Mucosa of rectum (tissue), 2 donors: Measurements from ENCODE around the gene OR5B12.

Experiments
- H3K27ac ChIP-seq, 2 donors: one replicate each; pipeline ENCODE4 v1.7.0; 2013; ENCODE audit warnings: inconsistent platforms in 2 of 2, low read depth in 2 of 2, low read length in 2 of 2
- H3K27me3 ChIP-seq, 2 donors: one replicate each; pipeline ENCODE4 v1.7.0; 2013; ENCODE audit warnings: low read length in 2 of 2; ENCODE audit not compliant: control insufficient read depth in 2 of 2, insufficient read depth in 2 of 2
- H3K36me3 ChIP-seq, 2 donors: one replicate each; pipeline ENCODE4 v1.7.0; 2013; ENCODE audit warnings: low read length in 2 of 2; ENCODE audit not compliant: control insufficient read depth in 2 of 2, insufficient read depth in 2 of 2
- H3K4me1 ChIP-seq, 2 donors: one replicate each; pipeline ENCODE4 v1.7.0; 2013; ENCODE audit warnings: low read length in 2 of 2, mild to moderate bottlenecking in 1 of 2; ENCODE audit not compliant: control insufficient read depth in 2 of 2, insufficient read depth in 2 of 2
- H3K4me3 ChIP-seq, 2 donors: one replicate each; pipeline ENCODE4 v1.7.0; 2013; ENCODE audit warnings: low read length in 2 of 2
- H3K9ac ChIP-seq, 2 donors: one replicate each; pipeline ENCODE4 v1.7.0; 2013; ENCODE audit warnings: low read length in 2 of 2, low read depth in 1 of 2, mild to moderate bottlenecking in 1 of 2
- H3K9me3 ChIP-seq, 2 donors: one replicate each; pipeline ENCODE4 v1.7.0; 2013; ENCODE audit warnings: low read length in 2 of 2; ENCODE audit not compliant: control insufficient read depth in 2 of 2
- donor health status: healthy.
- donor health status: Normal muscosa, but diverticular disease.

The OR5B12 gene

GRCh38 chr11:58442136-58442535 lies at the start of gene OR5B12:
Gene OR5B12 (minus strand): TSS chr11:58442236. CDS start chr11:58440151, 2,085 bp downstream.
- no peaks in the 10 kb centered on the region for H3K4me1 ChIP-seq
- H3K9ac ChIP-seq, result no peak within 1 kb of the TSS
- no peaks in the 10 kb centered on the region for H3K36me3 ChIP-seq
- no peak within 1 kb of the TSS for H3K27ac ChIP-seq
- peaks cover 0 to 3% of the 10 kb centered on the region in 2 donors for H3K27me3 ChIP-seq
- H3K9me3 ChIP-seq, result peaks cover 4 to 6% of the 10 kb centered on the region in 2 donors
- no peak within 1 kb of the TSS for H3K4me3 ChIP-seq

- Histone ChIP-seq H3K27ac (no peak overlapping the region), H3K4me3 (no peak overlapping the region), H3K9me3 (no peaks in the 10 kb centered on the region), H3K36me3 (no peaks in the 10 kb centered on the region), H3K9ac (no peak overlapping the region), H3K4me1 (no peaks in the 10 kb centered on the region), H3K27me3 (no peaks in the 10 kb centered on the region)
Measured at GRCh38 chr11:58490827-58491226, 48.8 kb upstream of the OR5B12 start.

GRCh38 chr11:58487170-58487569 lies 45.1 kb upstream of the OR5B12 start:
- Histone ChIP-seq H3K4me3 (no peak overlapping the region), H3K9me3 (no peaks in the 10 kb centered on the region), H3K4me1 (no peaks in the 10 kb centered on the region), H3K36me3 (no peaks in the 10 kb centered on the region), H3K27me3 (no peaks in the 10 kb centered on the region), H3K9ac (no peak overlapping the region), H3K27ac (no peak overlapping the region)

GRCh38 chr11:58485961-58486360 lies 43.9 kb upstream of the OR5B12 start:
- H3K4me3 ChIP-seq, result no peak overlapping the region
- H3K36me3 ChIP-seq, result no peaks in the 10 kb centered on the region
- H3K27me3 ChIP-seq, result peaks cover 0 to under 1% of the 10 kb centered on the region in 2 donors
- H3K9ac ChIP-seq, result no peak overlapping the region
- no peak overlapping the region for H3K27ac ChIP-seq
- H3K4me1 ChIP-seq, result no peaks in the 10 kb centered on the region
- no peaks in the 10 kb centered on the region for H3K9me3 ChIP-seq

GRCh38 chr11:58471892-58472291 lies 29.9 kb upstream of the OR5B12 start:
- Histone ChIP-seq H3K4me1 (no peaks in the 10 kb centered on the region), H3K4me3 (no peak overlapping the region), H3K9ac (no peak overlapping the region), H3K27me3 (no peaks in the 10 kb centered on the region), H3K36me3 (no peaks in the 10 kb centered on the region), H3K9me3 (peaks cover 0 to 8% of the 10 kb centered on the region in 2 donors), H3K27ac (no peak overlapping the region)

- Histone ChIP-seq H3K4me3 (no peak overlapping the region), H3K9me3 (peaks cover 0 to under 1% of the 10 kb centered on the region in 2 donors), H3K27ac (no peak overlapping the region), H3K36me3 (no peaks in the 10 kb centered on the region), H3K9ac (no peak overlapping the region), H3K27me3 (no peaks in the 10 kb centered on the region), H3K4me1 (no peaks in the 10 kb centered on the region)
Measured at GRCh38 chr11:58466293-58466692, 24.3 kb upstream of the OR5B12 start.

- no peak overlapping the region for H3K27ac ChIP-seq
- H3K36me3 ChIP-seq, result no peaks in the 10 kb centered on the region
- no peaks in the 10 kb centered on the region for H3K9me3 ChIP-seq
- no peak overlapping the region for H3K4me3 ChIP-seq
- H3K4me1 ChIP-seq, result no peaks in the 10 kb centered on the region
- no peaks in the 10 kb centered on the region for H3K27me3 ChIP-seq
- no peak overlapping the region for H3K9ac ChIP-seq
Measured at GRCh38 chr11:58465690-58466089, 23.7 kb upstream of the OR5B12 start.

- H3K36me3 ChIP-seq, result no peaks in the 10 kb centered on the region
- H3K27ac ChIP-seq, result no peak overlapping the region
- H3K9me3 ChIP-seq, result no peaks in the 10 kb centered on the region
- no peaks in the 10 kb centered on the region for H3K27me3 ChIP-seq
- no peaks in the 10 kb centered on the region for H3K4me1 ChIP-seq
- H3K4me3 ChIP-seq, result no peak overlapping the region
- H3K9ac ChIP-seq, result no peak overlapping the region
Measured at GRCh38 chr11:58451585-58451984, 9.5 kb upstream of the OR5B12 start.

- no peak overlapping the region for H3K27ac ChIP-seq
- peaks cover 4 to 6% of the 10 kb centered on the region in 2 donors for H3K9me3 ChIP-seq
- no peak overlapping the region for H3K4me3 ChIP-seq
- no peaks in the 10 kb centered on the region for H3K36me3 ChIP-seq
- peaks cover 0 to 3% of the 10 kb centered on the region in 2 donors for H3K27me3 ChIP-seq
- H3K4me1 ChIP-seq, result no peaks in the 10 kb centered on the region
- H3K9ac ChIP-seq, result no peak overlapping the region
Measured at GRCh38 chr11:58446294-58446693, 4.3 kb upstream of the OR5B12 start.

- H3K27me3 ChIP-seq, result peaks cover 0 to 3% of the 10 kb centered on the region in 2 donors
- H3K9ac ChIP-seq, result no peak overlapping the region
- no peak overlapping the region for H3K4me3 ChIP-seq
- H3K4me1 ChIP-seq, result no peaks in the 10 kb centered on the region
- H3K9me3 ChIP-seq, result peaks cover 4 to 6% of the 10 kb centered on the region in 2 donors
- H3K36me3 ChIP-seq, result no peaks in the 10 kb centered on the region
- H3K27ac ChIP-seq, result no peak overlapping the region
Measured at GRCh38 chr11:58444300-58444699, 2.3 kb upstream of the OR5B12 start.

GRCh38 chr11:58438486-58438885 lies 3.5 kb downstream of the OR5B12 start:
- H3K4me3 ChIP-seq, result no peak overlapping the region
- H3K4me1 ChIP-seq, result no peaks in the 10 kb centered on the region
- no peaks in the 10 kb centered on the region for H3K27me3 ChIP-seq
- H3K36me3 ChIP-seq, result no peaks in the 10 kb centered on the region
- H3K9ac ChIP-seq, result no peak overlapping the region
- no peaks in the 10 kb centered on the region for H3K9me3 ChIP-seq
- H3K27ac ChIP-seq, result no peak overlapping the region
